ENCODE results near the gene ARHGAP26. TPM values are rescaled to one million over a fixed set of nuclear protein-coding genes. Genes with fewer than 3 reads are reported as not detected.

Gene ARHGAP26
- total RNA-seq, 1 donor from 2014 or later, result 20.0 TPM

Other genes with a start within 250 kb of the ARHGAP26 start
- gene FGF1, start 84.3 kb upstream of the ARHGAP26 start, total RNA-seq, result 0.08 TPM in 1 of 2 replicates, not detected in the other

Data from activated T-helper 1 cell treated with anti-CD3 and anti-CD28 coated beads, Interleukin-12 subunit alpha, Interleukin-12 subunit beta, Interleukin-2, Interleukin-4 antibody, amounts not matched to agents 30 ng/mL and 10 ng/mL and 1 ng/mL, durations not matched to agents 14 hours and 24 hours and 36 hours (primary cell).